LHCN-M2 (cell line): ENCODE results near the gene OR1D5. TPM values are rescaled to one million over a fixed set of nuclear protein-coding genes. Genes with fewer than 3 reads are reported as not detected.
"Not testable (repeated sequence)": the region's sequence is repeated elsewhere in the genome, so short reads cannot be mapped to it uniquely, and the experiment has no call there.

Source experiments
- DNase-seq: peaks from one replicate; pipeline ENCODE4 v3.0.0-alpha.2; 2012; ENCODE audit warnings: low read depth
- total RNA-seq: library from RNA; depleted of rRNA; stranded (reverse); fragments of >200 nt; gene quantifications from 2 replicates; pipeline ENCODE4 v1.2.3, GENCODE V29; 2014

Gene OR1D5
- total RNA-seq, 1 experiment from 2014 or later: not detected

- DNase-seq: no peak
These were observed 30.9 kb downstream of the OR1D5 start for GRCh38 chr17:3032258-3033247.

- not testable (repeated sequence) for DNase-seq
These were observed 32.4 kb downstream of the OR1D5 start for GRCh38 chr17:3030852-3031470.

- DNase-seq: peak; percentile 19
These were observed 33.3 kb downstream of the OR1D5 start for GRCh38 chr17:3030096-3030495.

GRCh38 chr17:3029213-3029913, 34.0 kb downstream of the OR1D5 start:
- DNase-seq: no peak

- no peak for DNase-seq
These were observed 35.4 kb downstream of the OR1D5 start for GRCh38 chr17:3027786-3028532.

- no peak for DNase-seq
These were observed 36.3 kb downstream of the OR1D5 start for GRCh38 chr17:3026856-3027751.

- DNase-seq: no peak
These were observed 37.1 kb downstream of the OR1D5 start for GRCh38 chr17:3026125-3026855.

- no peak for DNase-seq
These were observed 37.8 kb downstream of the OR1D5 start for GRCh38 chr17:3025421-3026124.

- DNase-seq: no peak
These were observed 39.1 kb downstream of the OR1D5 start for GRCh38 chr17:3024346-3024745.

- no peak for DNase-seq
These were observed 41.2 kb downstream of the OR1D5 start for GRCh38 chr17:3022197-3022596.

- no peak for DNase-seq
These were observed 43.0 kb downstream of the OR1D5 start for GRCh38 chr17:3020381-3020780.

GRCh38 chr17:3019761-3020160, 43.6 kb downstream of the OR1D5 start:
- DNase-seq: no peak

- no peak for DNase-seq
These were observed 45.5 kb downstream of the OR1D5 start for GRCh38 chr17:3017936-3018335.

- DNase-seq: no peak
These were observed 47.5 kb downstream of the OR1D5 start for GRCh38 chr17:3015890-3016289.

GRCh38 chr17:3012926-3013581, 50.4 kb downstream of the OR1D5 start:
- peak; percentile 38 for DNase-seq
